Measurements from ENCODE around the gene TMEM271.

Gene TMEM271, protein sequence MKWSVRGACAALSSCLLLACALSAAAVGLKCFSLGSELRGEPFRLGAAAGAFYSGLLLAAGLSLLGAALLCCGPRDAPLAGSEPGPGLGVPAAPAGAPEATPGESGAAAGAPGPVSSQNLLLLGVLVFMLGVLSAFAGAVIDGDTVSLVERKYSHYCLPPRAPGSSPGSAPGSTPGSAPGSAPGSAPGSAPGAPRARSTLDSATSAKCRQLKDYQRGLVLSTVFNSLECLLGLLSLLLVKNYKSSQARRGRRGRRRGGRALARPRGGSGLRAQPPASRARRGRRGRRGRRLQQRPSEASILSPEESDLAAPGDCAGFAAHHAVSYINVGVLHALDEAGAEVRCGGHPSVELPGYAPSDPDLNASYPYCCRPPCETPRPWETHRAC

DNA sequence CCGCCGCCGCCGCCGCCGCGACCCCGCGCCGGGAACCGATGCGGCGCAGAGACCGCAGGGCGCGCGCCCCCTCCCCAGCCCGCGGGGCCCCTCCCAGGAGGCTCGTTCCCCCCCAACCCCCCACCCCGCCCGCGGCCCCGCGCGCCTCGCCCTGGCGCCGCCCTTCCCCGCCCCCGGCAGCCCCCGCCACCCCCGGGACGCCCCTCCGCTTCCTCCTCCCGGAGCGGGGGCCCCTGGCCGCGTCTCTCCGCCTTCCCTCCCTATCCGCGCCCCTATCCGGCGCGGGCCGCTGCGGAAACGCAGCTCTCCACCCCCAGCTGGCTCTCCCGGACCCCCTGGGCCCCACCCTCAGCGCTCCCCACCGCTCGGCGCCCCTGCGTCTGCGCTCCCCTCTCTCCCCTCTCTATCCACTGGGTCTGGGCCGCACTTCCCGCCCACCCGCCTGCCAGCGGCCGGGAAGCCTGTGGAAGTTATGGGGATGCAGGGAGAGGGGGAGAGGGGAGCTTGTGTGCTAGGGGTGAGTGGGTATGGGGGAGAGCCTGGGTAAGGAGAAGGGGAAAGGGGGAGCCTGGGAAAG is at the start of gene TMEM271:
Gene TMEM271, minus strand, starts transcription at position 51 of the 577 bp plus-strand sequence. CDS start 233 bp downstream, outside the sequence.
- no peak for DNase-seq

- no peak for DNase-seq
Observed at GRCh38 chr4:625631-626161, 49.6 kb upstream of the TMEM271 start.

DNA sequence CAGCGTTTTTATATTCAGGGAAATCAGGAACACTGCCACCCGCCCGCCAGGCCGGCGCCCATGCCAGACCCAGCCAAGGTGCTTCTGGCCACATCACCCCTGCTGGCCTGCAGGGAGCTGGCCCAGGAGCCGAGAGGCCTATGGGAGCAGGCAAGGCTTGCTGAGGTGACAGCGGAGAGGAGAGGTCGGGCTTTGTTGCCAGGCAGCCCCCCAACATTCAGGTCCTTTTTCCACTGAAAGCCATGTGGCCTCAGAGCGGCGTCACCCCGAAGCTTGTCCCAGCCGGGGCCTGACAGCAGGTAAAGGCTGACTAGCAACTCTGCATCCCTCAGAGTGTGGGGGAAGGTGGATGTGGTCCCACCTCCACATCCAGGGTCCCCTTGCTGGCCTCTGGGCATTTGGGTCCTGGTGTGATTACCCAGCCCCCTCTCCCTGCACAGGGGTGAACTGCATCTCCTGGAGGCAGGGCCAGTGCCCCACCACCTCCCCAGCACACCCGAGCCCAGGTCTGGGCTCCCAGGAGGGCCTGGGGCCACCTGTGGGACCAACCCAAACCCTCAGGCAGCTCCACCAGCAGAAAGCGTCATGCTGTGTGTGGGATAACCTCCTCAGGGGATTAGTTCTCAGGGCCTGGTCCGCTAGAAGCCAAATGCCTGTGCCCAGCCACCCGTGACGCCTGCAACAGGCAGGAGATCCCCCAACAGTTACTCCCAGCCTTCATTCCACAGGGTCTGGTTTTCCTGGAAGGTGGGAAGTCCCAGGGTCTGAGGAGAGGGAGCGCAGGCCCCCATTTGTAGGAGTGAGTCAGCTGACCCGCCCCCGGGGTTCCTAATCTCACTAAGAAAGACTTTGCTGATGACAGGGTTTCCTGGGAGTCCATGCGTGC is 48.9 kb upstream of the TMEM271 start, which contains the start of gene PDE6B:
Gene PDE6B, plus strand, starts transcription at position 869 of the 886 bp plus-strand sequence. CDS start 54 bp downstream, outside the sequence.
- DNase-seq = no peak

GRCh38 chr4:623914-624566 is 47.9 kb upstream of the TMEM271 start:
- no peak for DNase-seq

DNA sequence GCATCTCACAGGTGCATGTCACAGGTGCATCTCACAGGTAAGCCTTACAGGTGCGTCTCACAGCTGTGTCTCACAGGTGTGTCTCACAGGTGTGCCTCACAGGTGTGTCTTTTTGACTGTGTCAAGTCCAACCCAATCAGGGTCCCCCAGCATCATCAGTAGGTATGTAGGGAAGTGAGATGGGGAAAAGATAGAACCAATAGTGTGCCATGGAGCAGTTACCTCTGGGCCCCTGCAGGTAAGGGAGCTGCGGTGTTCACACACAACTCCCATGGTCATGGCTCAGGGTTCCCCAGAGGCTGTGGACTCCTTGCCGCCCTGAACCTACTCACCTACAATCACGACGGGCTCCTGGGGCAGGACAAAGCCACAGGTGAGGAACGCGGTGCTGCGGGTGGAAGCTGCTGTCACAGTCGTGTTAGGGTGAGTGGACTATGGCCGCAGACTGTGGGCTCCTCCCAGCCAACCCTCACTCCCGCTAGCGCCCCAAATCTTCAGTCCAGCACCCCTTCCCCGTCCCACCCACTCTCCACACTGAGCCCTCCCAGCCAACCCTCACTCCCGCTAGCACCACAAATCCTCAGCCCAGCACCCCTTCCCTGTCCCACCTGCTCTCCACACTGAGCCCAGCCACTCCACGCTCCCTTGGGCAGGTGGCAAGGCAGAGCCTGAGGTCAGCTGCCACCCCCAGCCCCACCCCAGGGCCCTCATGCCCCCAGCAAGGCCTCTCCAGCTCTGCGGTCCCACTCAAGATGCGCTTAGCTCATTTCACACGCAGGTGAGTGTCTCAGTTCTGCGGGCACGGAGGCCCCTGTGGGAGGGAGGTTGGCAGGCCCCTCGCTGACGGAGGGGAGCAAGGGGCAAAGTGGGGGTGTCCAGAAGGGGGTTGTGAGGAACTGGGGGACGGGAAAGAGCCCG is 47.2 kb upstream of the TMEM271 start:
- DNase-seq = no peak

GRCh38 chr4:622071-622995 is 46.2 kb upstream of the TMEM271 start:
- DNase-seq = no peak

- no peak for DNase-seq
Observed at GRCh38 chr4:621296-622070, 45.4 kb upstream of the TMEM271 start.

GRCh38 chr4:620851-621261 is 44.8 kb upstream of the TMEM271 start:
- DNase-seq = no peak

DNA sequence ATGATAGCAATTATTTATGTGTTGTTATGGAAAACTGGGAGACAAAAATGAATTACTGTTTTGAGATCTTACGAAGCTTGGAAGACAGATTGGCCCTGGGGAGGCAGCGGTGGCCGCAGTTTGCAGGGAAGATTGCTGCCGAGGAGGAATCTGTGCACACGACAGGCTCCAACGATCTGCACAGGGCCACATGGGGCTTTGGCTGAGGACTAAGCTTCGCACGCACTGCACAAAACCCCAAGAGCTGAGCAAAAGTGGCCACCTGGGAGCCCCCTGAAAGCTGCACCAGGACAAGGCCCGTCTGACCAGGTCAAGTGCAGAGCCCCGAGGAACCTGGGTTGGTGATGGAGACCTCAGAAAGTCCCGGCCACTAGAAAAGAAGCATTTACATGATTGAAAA is 44.1 kb upstream of the TMEM271 start:
- no peak for DNase-seq

- DNase-seq = no peak
Observed at GRCh38 chr4:617644-618641, 41.8 kb upstream of the TMEM271 start.

DNA sequence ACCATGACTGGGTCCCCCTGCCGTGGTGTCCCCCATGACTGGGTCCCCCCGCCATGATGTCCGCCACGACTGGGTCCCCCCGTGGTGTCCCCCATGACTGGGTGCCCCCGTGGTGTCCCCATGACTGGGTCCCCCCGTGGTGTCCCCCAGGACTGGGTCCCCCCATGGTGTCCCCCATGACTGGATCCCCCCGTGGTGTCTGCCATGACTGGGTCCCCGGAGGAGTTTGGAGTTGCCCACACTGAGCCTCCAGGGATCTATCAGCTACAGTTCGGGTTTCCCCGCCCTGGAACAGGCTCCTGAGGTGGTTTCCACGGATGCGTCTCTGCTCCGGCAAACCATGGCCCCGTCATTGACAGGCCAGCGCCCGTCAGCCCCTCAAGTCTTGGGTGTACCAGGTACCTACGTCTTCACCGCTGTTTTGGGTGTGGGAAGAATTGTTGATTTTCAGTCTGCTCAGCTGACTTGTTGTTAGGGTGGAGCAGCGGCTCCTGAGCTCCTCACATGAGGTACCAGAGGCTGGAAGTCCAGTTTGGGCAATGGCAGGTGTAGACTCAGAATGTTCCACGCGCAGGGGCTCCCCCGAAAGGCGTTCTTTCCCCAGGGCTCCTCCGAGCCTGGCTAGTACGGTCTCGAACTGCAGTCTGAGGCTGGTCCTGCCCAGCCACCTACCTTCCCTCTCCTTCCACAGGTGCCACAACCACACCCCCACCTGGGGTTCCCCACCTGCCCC is 41.0 kb upstream of the TMEM271 start:
- no peak for DNase-seq

- DNase-seq = no peak
Observed at GRCh38 chr4:616091-616490, 40.0 kb upstream of the TMEM271 start.

DNA sequence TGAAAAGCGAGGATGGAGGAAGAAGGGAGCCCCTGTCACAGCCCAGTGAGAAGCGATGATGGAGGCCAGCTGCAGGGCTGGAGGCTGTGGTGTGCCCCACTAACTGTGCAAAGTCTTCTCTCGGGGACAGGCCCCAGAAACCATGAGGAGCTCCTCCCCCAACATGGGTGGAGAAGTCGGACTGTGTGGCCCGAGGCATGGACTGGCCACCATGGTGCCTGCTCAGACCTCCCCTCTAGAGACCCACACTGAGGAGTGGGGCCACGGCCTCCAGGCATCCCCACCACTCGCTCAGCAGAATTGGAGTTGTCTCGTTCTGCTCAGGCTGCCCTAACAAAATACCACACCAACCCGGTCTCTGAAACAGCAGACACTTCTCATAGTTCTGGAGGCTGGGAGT is 37.0 kb upstream of the TMEM271 start:
- no peak for DNase-seq

DNA sequence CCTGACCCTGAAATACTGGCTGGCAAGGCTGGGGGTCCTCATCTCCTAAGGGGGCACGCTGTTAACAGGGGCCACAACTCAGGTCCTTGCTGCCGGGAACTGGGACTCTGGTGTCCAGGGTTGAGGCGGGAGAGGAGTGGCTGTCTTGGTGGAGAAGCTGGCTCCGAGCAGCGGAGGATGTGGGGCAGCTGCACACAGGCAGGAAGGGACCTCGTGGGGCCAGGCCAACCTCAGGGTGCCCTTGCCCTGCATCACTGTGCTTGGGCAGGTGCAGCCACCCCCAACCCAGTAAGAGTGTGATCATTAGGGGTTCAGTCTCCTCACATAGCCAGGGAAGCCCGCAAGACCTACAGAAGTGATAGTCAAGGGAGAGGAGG is 36.6 kb upstream of the TMEM271 start:
- no peak for DNase-seq

DNA sequence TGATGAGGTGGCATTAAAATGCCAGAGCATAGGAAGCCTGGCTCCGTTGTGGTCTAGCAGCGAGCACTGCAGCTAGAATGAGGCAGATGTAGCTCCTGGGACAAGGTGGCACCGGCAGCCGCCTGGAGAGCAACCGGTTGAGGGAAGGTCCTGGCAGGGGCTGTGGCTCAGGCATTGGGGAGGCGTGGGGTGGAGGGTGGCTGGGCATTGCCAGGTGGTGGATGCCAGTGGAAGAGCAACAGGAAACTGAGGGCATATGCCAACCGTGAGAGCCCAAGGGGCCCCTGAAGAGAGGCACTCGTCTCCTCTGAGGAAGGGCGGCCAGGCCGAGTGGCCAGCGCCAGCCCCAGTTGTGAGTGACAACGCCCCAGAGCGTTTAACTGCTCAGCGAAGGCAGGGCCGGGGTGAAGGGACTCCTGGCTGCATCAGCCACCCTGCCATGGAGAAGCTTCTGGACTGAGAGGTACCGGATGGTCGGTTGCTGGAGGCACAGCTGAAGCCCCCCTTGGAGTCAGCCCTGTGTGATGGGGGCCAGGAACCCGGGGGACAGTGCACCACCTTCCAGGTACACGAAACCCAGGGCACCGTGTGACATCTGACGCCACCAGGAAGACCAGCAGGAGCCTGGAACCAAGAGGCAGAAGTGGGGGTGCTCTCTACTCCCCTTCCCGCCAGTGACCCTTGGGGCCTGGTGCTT is 36.1 kb upstream of the TMEM271 start:
- no peak for DNase-seq

- no peak for DNase-seq
Observed at GRCh38 chr4:610411-611261, 34.5 kb upstream of the TMEM271 start.

Data from CD4-positive, alpha-beta T cell treated with Interferon gamma for 1 hour (primary cell).